HPDE6-E6E7 (cell line): ENCODE results near the gene SPRY4.
"Not testable (repeated sequence)": the region's sequence is repeated elsewhere in the genome, so short reads cannot be mapped to it uniquely, and the experiment has no call there.

Source experiments
- DNase-seq: peaks from one replicate; pipeline ENCODE4 v3.0.0; 2011; ENCODE audit warnings: missing footprints; ENCODE audit errors: extremely low spot score

Gene SPRY4

GRCh38 chr5:142324871-142325724, at the start of gene SPRY4:
TSS of gene SPRY4 (minus strand) at chr5:142325021. CDS start at chr5:142315108, 9,913 bp downstream.
- DNase-seq = peak; percentile 93

GRCh38 chr5:142368529-142368928, 43.7 kb upstream of the SPRY4 start:
- DNase-seq = no peak

GRCh38 chr5:142366007-142366406, 41.2 kb upstream of the SPRY4 start:
- no peak for DNase-seq

- DNase-seq = peak; percentile 87
Measured at GRCh38 chr5:142364251-142365145, 39.7 kb upstream of the SPRY4 start.

GRCh38 chr5:142363619-142363963, 38.8 kb upstream of the SPRY4 start:
- DNase-seq = no peak

GRCh38 chr5:142362193-142362592, 37.4 kb upstream of the SPRY4 start:
- DNase-seq = not testable (repeated sequence)

GRCh38 chr5:142360607-142361120, 35.8 kb upstream of the SPRY4 start:
- peak; percentile 43 for DNase-seq

GRCh38 chr5:142360051-142360498, 35.3 kb upstream of the SPRY4 start:
- no peak for DNase-seq

GRCh38 chr5:142358648-142359047, 33.8 kb upstream of the SPRY4 start:
- DNase-seq = no peak

- no peak for DNase-seq
Measured at GRCh38 chr5:142358121-142358520, 33.3 kb upstream of the SPRY4 start.

GRCh38 chr5:142357469-142358090, 32.8 kb upstream of the SPRY4 start:
- DNase-seq = no peak

- DNase-seq = peak; percentile 79
Measured at GRCh38 chr5:142356716-142357468, 32.1 kb upstream of the SPRY4 start.

GRCh38 chr5:142356349-142356715, 31.5 kb upstream of the SPRY4 start:
- DNase-seq = no peak

- DNase-seq = no peak
Measured at GRCh38 chr5:142353071-142353472, 28.3 kb upstream of the SPRY4 start.

- no peak for DNase-seq
Measured at GRCh38 chr5:142350021-142350420, 25.2 kb upstream of the SPRY4 start.

GRCh38 chr5:142346706-142347105, 21.9 kb upstream of the SPRY4 start:
- DNase-seq = no peak

- not testable (repeated sequence) for DNase-seq
Measured at GRCh38 chr5:142344915-142345314, 20.1 kb upstream of the SPRY4 start.

- DNase-seq = no peak
Measured at GRCh38 chr5:142343531-142343930, 18.7 kb upstream of the SPRY4 start.

- DNase-seq = no peak
Measured at GRCh38 chr5:142342128-142342981, 17.5 kb upstream of the SPRY4 start.

- no peak for DNase-seq
Measured at GRCh38 chr5:142339781-142340180, 15.0 kb upstream of the SPRY4 start.
